GM23338 (cell line): ENCODE data around the gene SSR3. TPM values are rescaled to one million over a fixed set of nuclear protein-coding genes. Genes with fewer than 3 reads are reported as not detected.

ENCODE experiments used
- ATAC-seq: fragments of 200-7000 bp; cut with Tn5 transposase; 3 replicates; pipeline ENCODE4 v1.9.1; 2020
- DNase-seq: peaks from one replicate; pipeline ENCODE4 v3.0.0-alpha.2; 2015; ENCODE audit warnings: low spot score
- H2AFZ ChIP-seq: fragments of 200-600 bp; sonication (generic); 2 replicates; pipeline ENCODE4 v1.8.0; 2016; ENCODE audit warnings: antibody characterized with exemption, mild to moderate bottlenecking, moderate library complexity
- H3F3A ChIP-seq: fragments of 200-600 bp; sonication (generic); replicated peaks from 2 replicates; pipeline ENCODE4 v1.8.0; 2017; ENCODE audit warnings: antibody characterized with exemption, mixed run types, low read depth
- H3K27ac ChIP-seq: fragments of 200-600 bp; sonication (generic); 2 replicates; pipeline ENCODE4 v1.6.1; 2016; ENCODE audit warnings: low read depth
- H3K27me3 ChIP-seq: fragments of 200-600 bp; sonication (generic); 2 replicates; pipeline ENCODE4 v1.8.0; 2016; ENCODE audit warnings: mild to moderate bottlenecking, mixed run types, moderate library complexity; ENCODE audit not compliant: insufficient read depth
- H3K36me3 ChIP-seq: fragments of 200-600 bp; sonication (generic); 2 replicates; pipeline ENCODE4 v1.8.0; 2016; ENCODE audit warnings: mild to moderate bottlenecking; ENCODE audit not compliant: insufficient read depth
- H3K4me1 ChIP-seq: fragments of 200-600 bp; sonication (generic); 2 replicates; pipeline ENCODE4 v1.8.0; 2016; ENCODE audit warnings: mild to moderate bottlenecking, moderate library complexity; ENCODE audit not compliant: insufficient read depth
- H3K4me2 ChIP-seq: fragments of 200-600 bp; sonication (generic); 2 replicates; pipeline ENCODE4 v1.7.1; 2017; ENCODE audit warnings: mixed run types
- H3K4me3 ChIP-seq: fragments of 200-600 bp; sonication (generic); 2 replicates; pipeline ENCODE4 v1.6.1; 2016; ENCODE audit warnings: mixed run types
- H3K79me2 ChIP-seq: fragments of 200-600 bp; sonication (generic); replicated peaks from 2 replicates; pipeline ENCODE4 v1.8.0; 2017; ENCODE audit warnings: mild to moderate bottlenecking; ENCODE audit not compliant: insufficient read depth
- H3K9me2 ChIP-seq: fragments of 200-600 bp; sonication (generic); 2 replicates; pipeline ENCODE4 v1.8.0; 2017; ENCODE audit not compliant: insufficient read depth
- H4K20me1 ChIP-seq: fragments of 200-600 bp; sonication (generic); replicated peaks from 2 replicates; pipeline ENCODE4 v1.8.0; 2017; ENCODE audit warnings: mild to moderate bottlenecking; ENCODE audit not compliant: insufficient read depth
- H3K27ac Mint-ChIP-seq: 2 replicates; pipeline ENCODE4 v1.8.0; 2020; ENCODE audit warnings: inconsistent platforms, mild to moderate bottlenecking, moderate library complexity, mixed read lengths
- H3K27me3 Mint-ChIP-seq: 3 replicates; pipeline ENCODE4 v1.8.0; 2022; ENCODE audit warnings: low read depth, mild to moderate bottlenecking, moderate library complexity, mixed read lengths, inconsistent platforms; ENCODE audit not compliant: insufficient read depth, poor library complexity
- H3K36me3 Mint-ChIP-seq: 3 replicates; pipeline ENCODE4 v1.8.0; 2021; ENCODE audit warnings: low read depth, mild to moderate bottlenecking, inconsistent platforms, moderate library complexity, mixed read lengths
- H3K4me1 Mint-ChIP-seq: 3 replicates; pipeline ENCODE4 v1.8.0; 2020; ENCODE audit warnings: mild to moderate bottlenecking, inconsistent platforms, mixed read lengths
- H3K4me3 Mint-ChIP-seq: 3 replicates; pipeline ENCODE4 v1.8.0; 2021; ENCODE audit warnings: moderate library complexity, mild to moderate bottlenecking, inconsistent platforms, mixed read lengths
- H3K9me3 Mint-ChIP-seq: 3 replicates; pipeline ENCODE4 v1.8.0; 2020; ENCODE audit warnings: moderate library complexity, mild to moderate bottlenecking, inconsistent platforms, mixed read lengths
- EZH2 ChIP-seq: fragments of 200-600 bp; sonication (generic); IDR thresholded peaks from one replicate; pipeline ENCODE4 v1.8.0; 2017; ENCODE audit warnings: antibody characterized with exemption, mild to moderate bottlenecking, low read depth; ENCODE audit not compliant: unreplicated experiment
- EZH2phosphoT487 ChIP-seq: fragments of 200-600 bp; sonication (generic); IDR thresholded peaks from one replicate; pipeline ENCODE4 v1.8.1; 2018; ENCODE audit warnings: antibody characterized with exemption; ENCODE audit not compliant: unreplicated experiment
- JUNB ChIP-seq: IDR thresholded peaks from one replicate; pipeline ENCODE4 v1.6.1; 2016; ENCODE audit warnings: antibody characterized with exemption; ENCODE audit not compliant: unreplicated experiment
- STAT1 ChIP-seq: IDR thresholded peaks from one replicate; pipeline ENCODE4 v1.6.1; 2016; ENCODE audit warnings: antibody characterized with exemption; ENCODE audit not compliant: unreplicated experiment
- ZNF331 ChIP-seq: fragments of 250-450 bp; sonication (Bioruptor Pico); IDR thresholded peaks from 2 replicates; pipeline ENCODE4 v1.5.0; 2020; ENCODE audit warnings: low read depth, mild to moderate bottlenecking, moderate library complexity
- ZNF462 ChIP-seq: fragments of 250-450 bp; sonication (Bioruptor Pico); IDR thresholded peaks from 2 replicates; pipeline ENCODE4 v1.5.0; 2020; ENCODE audit warnings: mild to moderate bottlenecking, moderate library complexity
- polyA plus RNA-seq: library from polyadenylated mRNA; unstranded; fragments of >200 nt; fragmentation: Nextera tagmentation; extraction: Ambion mirVana; gene quantifications from 2 replicates; pipeline ENCODE4 v1.2.1, GENCODE V29; 2016
- total RNA-seq: library from RNA; depleted of rRNA; stranded (reverse); fragments of >200 nt; shearing (Covaris generic); gene quantifications from 2 replicates; pipeline ENCODE4 v1.2.3, GENCODE V29; 2014

The SSR3 gene
- total and polyA plus RNA-seq, 2 experiments from 2014 or later, result 143 to 173 TPM

- no peaks in the 10 kb centered on the region for H3K9me2 ChIP-seq
- no peak overlapping the region for H3K27ac Mint-ChIP-seq
- H3K4me3 Mint-ChIP-seq, result no peak overlapping the region
- H3K4me1 ChIP-seq, result peaks cover 3% of the 10 kb centered on the region; the same call in 1 of the 2 replicates
- peaks cover 13% of the 10 kb centered on the region for H3K4me1 Mint-ChIP-seq
- H2AFZ ChIP-seq, result no peak overlapping the region
- DNase-seq, result peak; percentile 8
- no peaks in the 10 kb centered on the region for H4K20me1 ChIP-seq
- no peaks in the 10 kb centered on the region for H3K27me3 ChIP-seq
- no peaks in the 10 kb centered on the region for H3K36me3 Mint-ChIP-seq
- no peak overlapping the region for H3K4me2 ChIP-seq
- H3K4me3 ChIP-seq, result no peak overlapping the region
- H3K36me3 ChIP-seq, result no peaks in the 10 kb centered on the region
- H3K27ac ChIP-seq, result no peak overlapping the region
- ATAC-seq, result no peak; the same call in 1 of the 3 replicates
- no peaks in the 10 kb centered on the region for H3K79me2 ChIP-seq
- H3K9me3 Mint-ChIP-seq, result no peaks in the 10 kb centered on the region
- no peaks in the 10 kb centered on the region for H3F3A ChIP-seq
- no peaks in the 10 kb centered on the region for H3K27me3 Mint-ChIP-seq
- TF ChIP-seq EZH2phosphoT487 (no peak), STAT1 (no peak), ZNF462 (CRISPR knock-in tag) (no peak), EZH2 (no peak), JUNB (no peak), ZNF331 (CRISPR knock-in tag) (no peak)
Observed at GRCh38 chr3:156599089-156599874, 44.4 kb upstream of the SSR3 start.
